ENCODE data around the gene ZNF775. TPM values are rescaled to one million over a fixed set of nuclear protein-coding genes. Genes with fewer than 3 reads are reported as not detected.

ZNF775 gene
- total RNA-seq, 1 donor from 2014 or later, result 4.4 TPM

GRCh38 chr7:150400008-150400787, 21.1 kb downstream of the ZNF775 start:
- intact Hi-C loops (cut with DNase I), result no loop called here
- DNase-seq (no peak), ATAC-seq (no peak)
- H3K36me3 ChIP-seq, result peaks cover 6% of the 10 kb centered on the region
- H3K9me3 ChIP-seq, result no peaks in the 10 kb centered on the region
- H3K4me3 ChIP-seq, result no peak overlapping the region
- H3K27me3 ChIP-seq, result no peaks in the 10 kb centered on the region
- no peak for TF ChIP-seq CTCF (IDR thresholded peaks at IDR 0.05)
- no peak overlapping the region for H3K27ac ChIP-seq
- H3K4me1 ChIP-seq, result peaks cover 10% of the 10 kb centered on the region

- H3K4me3 ChIP-seq, result no peak overlapping the region
- H3K27me3 ChIP-seq, result no peaks in the 10 kb centered on the region
- ATAC-seq, result no peak
- H3K27ac ChIP-seq, result no peak overlapping the region
- no peaks in the 10 kb centered on the region for H3K9me3 ChIP-seq
- intact Hi-C loops (cut with DNase I), result no loop called here
- H3K4me1 ChIP-seq, result peaks cover 13% of the 10 kb centered on the region
- H3K36me3 ChIP-seq, result peaks cover 6% of the 10 kb centered on the region
- peak; percentile 48 for DNase-seq
- TF ChIP-seq CTCF (IDR thresholded peaks at IDR 0.05), result no peak
Measured at GRCh38 chr7:150400788-150401423, 21.8 kb downstream of the ZNF775 start.

- no peaks in the 10 kb centered on the region for H3K27me3 ChIP-seq
- ATAC-seq (no peak), DNase-seq (no peak)
- TF ChIP-seq CTCF (IDR thresholded peaks at IDR 0.05), result no peak
- peaks cover 18% of the 10 kb centered on the region for H3K4me1 ChIP-seq
- H3K4me3 ChIP-seq, result no peak overlapping the region
- peaks cover 5% of the 10 kb centered on the region for H3K36me3 ChIP-seq
- H3K27ac ChIP-seq, result no peak overlapping the region
- intact Hi-C loops (cut with DNase I), result no loop called here
- H3K9me3 ChIP-seq, result no peaks in the 10 kb centered on the region
Measured at GRCh38 chr7:150401424-150401790, 22.3 kb downstream of the ZNF775 start.

- no peak for TF ChIP-seq CTCF (IDR thresholded peaks at IDR 0.05)
- DNase-seq, result no peak
- ATAC-seq, result no peak
- Histone ChIP-seq H3K27me3 (no peaks in the 10 kb centered on the region), H3K9me3 (no peaks in the 10 kb centered on the region), H3K27ac (no peak overlapping the region), H3K4me3 (no peak overlapping the region), H3K36me3 (no peaks in the 10 kb centered on the region), H3K4me1 (peaks cover 21% of the 10 kb centered on the region)
- intact Hi-C loops (cut with DNase I), result no loop called here
Measured at GRCh38 chr7:150401861-150402631, 22.9 kb downstream of the ZNF775 start.

- ATAC-seq (no peak), DNase-seq (peak; percentile 51)
- no peaks in the 10 kb centered on the region for H3K27me3 ChIP-seq
- H3K36me3 ChIP-seq, result no peaks in the 10 kb centered on the region
- intact Hi-C loops (cut with DNase I), result no loop called here
- no peak for TF ChIP-seq CTCF (IDR thresholded peaks at IDR 0.05)
- no peak overlapping the region for H3K27ac ChIP-seq
- H3K9me3 ChIP-seq, result no peaks in the 10 kb centered on the region
- H3K4me1 ChIP-seq, result peaks cover 21% of the 10 kb centered on the region
- no peak overlapping the region for H3K4me3 ChIP-seq
Measured at GRCh38 chr7:150402671-150403321, 23.7 kb downstream of the ZNF775 start.
